HG03520 (cell line): ENCODE measurements around the gene CEP250.
A peak's percentile ranks its signal among the peaks of the same experiment; 100 is the strongest.
"Not testable (repeated sequence)": the region's sequence is repeated elsewhere in the genome, so short reads cannot be mapped to it uniquely, and the experiment has no call there.

Experiments used
- ATAC-seq: cut with Tn5 transposase; IDR thresholded peaks from one replicate; pipeline ENCODE4 v1.9.1; 2021; ENCODE audit warnings: mild to moderate bottlenecking, moderate library complexity; ENCODE audit not compliant: unreplicated experiment

The CEP250 gene

GRCh38 chr20:35454881-35455609 lies at the start of gene CEP250:
Gene CEP250, plus strand, starts transcription at chr20:35455598. Its CDS starts 6,770 bp downstream, at chr20:35462368.
- peak; percentile 95 for ATAC-seq

- no peak for ATAC-seq
Measured at GRCh38 chr20:35405775-35406174, 49.6 kb upstream of the CEP250 start.

- no peak for ATAC-seq
Measured at GRCh38 chr20:35408270-35408669, 47.1 kb upstream of the CEP250 start.

- ATAC-seq = no peak
Measured at GRCh38 chr20:35409542-35409941, 45.9 kb upstream of the CEP250 start.

- ATAC-seq = no peak
Measured at GRCh38 chr20:35410613-35411012, 44.8 kb upstream of the CEP250 start.

- no peak for ATAC-seq
Measured at GRCh38 chr20:35421322-35421721, 34.1 kb upstream of the CEP250 start.

GRCh38 chr20:35431621-35432429 lies 23.6 kb upstream of the CEP250 start:
- no peak for ATAC-seq

GRCh38 chr20:35432430-35432735 lies 23.0 kb upstream of the CEP250 start:
- ATAC-seq = no peak

- no peak for ATAC-seq
Measured at GRCh38 chr20:35433337-35433736, 22.1 kb upstream of the CEP250 start.

- no peak for ATAC-seq
Measured at GRCh38 chr20:35434085-35435005, 21.1 kb upstream of the CEP250 start.

GRCh38 chr20:35436177-35436573 lies 19.2 kb upstream of the CEP250 start:
- ATAC-seq = no peak

- ATAC-seq = no peak
Measured at GRCh38 chr20:35437599-35437998, 17.8 kb upstream of the CEP250 start.

GRCh38 chr20:35443003-35443402 lies 12.4 kb upstream of the CEP250 start:
- ATAC-seq = no peak

GRCh38 chr20:35444226-35444625 lies 11.2 kb upstream of the CEP250 start:
- ATAC-seq = no peak

- no peak for ATAC-seq
Measured at GRCh38 chr20:35446356-35447078, 8.9 kb upstream of the CEP250 start.

GRCh38 chr20:35447082-35447789 lies 8.2 kb upstream of the CEP250 start:
- no peak for ATAC-seq

GRCh38 chr20:35448788-35449373 lies 6.5 kb upstream of the CEP250 start:
- ATAC-seq = no peak

GRCh38 chr20:35449855-35450254 lies 5.5 kb upstream of the CEP250 start:
- ATAC-seq = not testable (repeated sequence)

- no peak for ATAC-seq
Measured at GRCh38 chr20:35451295-35451694, 4.1 kb upstream of the CEP250 start.

- no peak for ATAC-seq
Measured at GRCh38 chr20:35453647-35454046, 1.8 kb upstream of the CEP250 start.
